SK-N-SH (cell line): ENCODE measurements around the gene SYNGR1. TPM values are rescaled to one million over a fixed set of nuclear protein-coding genes. Genes with fewer than 3 reads are reported as not detected.

Source experiments
- CTCF ChIA-PET: fragments of 300-600, 350-600 bp; formaldehyde crosslinking; extraction: SDS; loops from one replicate; lab custom pipeline; 2021; lab: Yijun Ruan, JAX
- POLR2A ChIA-PET: fragments of 350-600 bp; sonication (Branson Sonifier 250); formaldehyde crosslinking; extraction: SDS; loops from one replicate; lab custom pipeline; 2020; ENCODE audit warnings: antibody characterized with exemption, inconsistent platforms; lab: Yijun Ruan, JAX
- DNase-seq: peaks from one replicate; pipeline ENCODE4 v3.0.0; 2012
- H2AFZ ChIP-seq: fragments of 200-600 bp; sonication (generic); 2 replicates; pipeline ENCODE4 v1.8.1; 2016; ENCODE audit warnings: antibody characterized with exemption, mild to moderate bottlenecking, low read depth
- H3F3A ChIP-seq: fragments of 200-600 bp; sonication (generic); replicated peaks from 2 replicates; pipeline ENCODE3; 2016; ENCODE audit warnings: antibody characterized with exemption, mild to moderate bottlenecking; ENCODE audit not compliant: insufficient read depth
- H3K27ac ChIP-seq, 2 experiments: fragments of 200-500 bp in 1 of 2; fragments of 200-600 bp in 1 of 2; sonication (Bioruptor generic) in 1 of 2; sonication (generic), shearing (Covaris generic) in 1 of 2; 2 replicates each; pipeline versions ENCODE4 v1.5.1 to v1.6.1; 2014 to 2016; ENCODE audit warnings: low read depth in 2 of 2, inconsistent platforms in 1 of 2, low read length in 1 of 2, mild to moderate bottlenecking in 1 of 2, mixed read lengths in 1 of 2
- H3K27me3 ChIP-seq: fragments of 200-600 bp; sonication (generic), shearing (Covaris generic); 2 replicates; pipeline ENCODE4 v1.6.1; 2016; ENCODE audit warnings: mixed run types; ENCODE audit not compliant: insufficient read depth
- H3K36me3 ChIP-seq, 2 experiments: fragments of 200-500 bp in 1 of 2; fragments of 200-600 bp in 1 of 2; sonication (Bioruptor generic) in 1 of 2; sonication (generic) in 1 of 2; replicated peaks in 1 of 2; 2 replicates each; pipeline versions ENCODE3 to v1.5.1; 2014 to 2016; ENCODE audit warnings: low read length in 1 of 2, mild to moderate bottlenecking in 1 of 2; ENCODE audit not compliant: insufficient read depth in 2 of 2, control insufficient read depth in 1 of 2
- H3K4me1 ChIP-seq, 2 experiments: fragments of 200-500 bp in 1 of 2; fragments of 200-600 bp in 1 of 2; sonication (Bioruptor generic) in 1 of 2; sonication (generic), shearing (Covaris generic) in 1 of 2; 2 replicates each; pipeline versions ENCODE4 v1.5.1 to v1.6.1; 2014 to 2016; ENCODE audit warnings: low read depth in 1 of 2, low read length in 1 of 2, mixed run types in 1 of 2; ENCODE audit not compliant: insufficient read depth in 2 of 2, control insufficient read depth in 1 of 2
- H3K4me2 ChIP-seq: fragments of 200-600 bp; sonication (generic), shearing (Covaris generic); 2 replicates; pipeline ENCODE4 v1.6.1; 2017; ENCODE audit warnings: mixed run types
- H3K4me3 ChIP-seq, 2 experiments: fragments of 200-500 bp in 1 of 2; fragments of 200-600 bp in 1 of 2; sonication (Bioruptor generic) in 1 of 2; sonication (generic), shearing (Covaris generic) in 1 of 2; 2 replicates each; pipeline versions ENCODE4 v1.5.1 to v1.8.1; 2014 to 2016; ENCODE audit warnings: low read depth in 2 of 2, inconsistent platforms in 1 of 2, low read length in 1 of 2, mild to moderate bottlenecking in 1 of 2, mixed read lengths in 1 of 2, moderate library complexity in 1 of 2
- H3K79me2 ChIP-seq: fragments of 200-600 bp; sonication (generic); 2 replicates; pipeline ENCODE4 v1.8.1; 2017; ENCODE audit warnings: mild to moderate bottlenecking; ENCODE audit not compliant: insufficient read depth
- H3K9ac ChIP-seq: fragments of 200-600 bp; sonication (generic); 2 replicates; pipeline ENCODE4 v1.6.1; 2017; ENCODE audit warnings: mixed run types
- H3K9me2 ChIP-seq: fragments of 200-600 bp; sonication (generic); 2 replicates; pipeline ENCODE4 v1.6.1; 2017; ENCODE audit warnings: mixed run types
- H3K9me3 ChIP-seq: fragments of 200-600 bp; sonication (generic); 2 replicates; pipeline ENCODE4 v1.6.1; 2017; ENCODE audit warnings: mixed run types, mild to moderate bottlenecking, moderate library complexity
- H4K20me1 ChIP-seq: fragments of 200-600 bp; sonication (generic); 2 replicates; pipeline ENCODE4 v1.6.1; 2017; ENCODE audit warnings: mild to moderate bottlenecking, mixed run types; ENCODE audit not compliant: insufficient read depth
- EP300 ChIP-seq, 2 experiments: IDR thresholded peaks; 2 replicates each; pipeline versions ENCODE4 v1.4.0 to v1.6.1; 2012; ENCODE audit warnings: borderline replicate concordance in 1 of 2, low read depth in 1 of 2, low read length in 1 of 2
- MXI1 ChIP-seq: IDR thresholded peaks from 2 replicates; pipeline ENCODE4 v1.6.1; 2012; ENCODE audit warnings: mild to moderate bottlenecking, low read depth, low read length, improper control_type of control experiment
- RFX5 ChIP-seq: IDR thresholded peaks from 2 replicates; pipeline ENCODE4 v1.6.1; 2012; ENCODE audit warnings: mild to moderate bottlenecking, improper control_type of control experiment, low read length
- WGBS: methylation state at CpG from one replicate; pipeline ENCODE4 v1.1.6; 2017; ENCODE audit warnings: low lambda C conversion rate; 5-methylcytosine and 5-hydroxymethylcytosine counted together
- polyA plus RNA-seq, 3 experiments: library from polyadenylated mRNA; depleted of rRNA; stranded (reverse); fragments of >200 nt; gene quantifications; 2 replicates each; pipeline ENCODE4 v1.2.3, GENCODE V29; 2012
- TF ChIP-seq, protein P1 (sequence below): IDR thresholded peaks from 2 replicates; pipeline ENCODE4 v1.4.0; 2012; ENCODE audit warnings: low read depth, borderline replicate concordance
- TF ChIP-seq, protein P2 (sequence below): IDR thresholded peaks from 2 replicates; pipeline ENCODE4 v1.4.0; 2012; ENCODE audit warnings: low read depth, borderline replicate concordance
- TF ChIP-seq, protein P3 (sequence below): IDR thresholded peaks from 2 replicates; pipeline ENCODE4 v1.4.0; 2012; ENCODE audit warnings: low read depth
- TF ChIP-seq, protein P4 (sequence below): IDR thresholded peaks from 2 replicates; pipeline ENCODE4; 2012
- TF ChIP-seq, protein P5 (sequence below): fragments of 200-600 bp; sonication (generic); IDR thresholded peaks from 2 replicates; pipeline ENCODE4 v1.6.1; 2017; ENCODE audit warnings: antibody characterized with exemption, mild to moderate bottlenecking, moderate library complexity

Gene SYNGR1
- polyA plus RNA-seq, 1 of the 3 experiments (the other 2 are of a cell fraction) = 18.7 TPM

GRCh38 chr22:39353346-39353745, 3.6 kb downstream of the SYNGR1 start:
- H2AFZ ChIP-seq = no peak overlapping the region
- CTCF ChIA-PET = interaction anchor here (0.6 to 0.7 kb wide), 2 partner anchors 46 to 154 kb away, joined by 3 read pairs; partner anchors contain the start of gene TAB1

More at GRCh38 chr22:39353346-39353745, 3.6 kb downstream of the SYNGR1 start:
- Histone ChIP-seq H3K36me3 (no peaks in the 10 kb centered on the region), H3K4me3 (no peak overlapping the region), H3F3A (no peaks in the 10 kb centered on the region), H3K27ac (no peak overlapping the region), H3K9ac (no peak overlapping the region), H3K9me2 (no peaks in the 10 kb centered on the region), H3K9me3 (no peaks in the 10 kb centered on the region), H4K20me1 (no peaks in the 10 kb centered on the region), H3K27me3 (no peaks in the 10 kb centered on the region), H3K4me2 (no peak overlapping the region), H3K4me1 (peaks cover 0 to 13% of the 10 kb centered on the region in 2 experiments; a peak in 1 of 4 replicates), H3K79me2 (no peaks in the 10 kb centered on the region)
- 83% methylated on average over 7 of the region's 9 CpGs for WGBS
- TF ChIP-seq, protein P1, sequence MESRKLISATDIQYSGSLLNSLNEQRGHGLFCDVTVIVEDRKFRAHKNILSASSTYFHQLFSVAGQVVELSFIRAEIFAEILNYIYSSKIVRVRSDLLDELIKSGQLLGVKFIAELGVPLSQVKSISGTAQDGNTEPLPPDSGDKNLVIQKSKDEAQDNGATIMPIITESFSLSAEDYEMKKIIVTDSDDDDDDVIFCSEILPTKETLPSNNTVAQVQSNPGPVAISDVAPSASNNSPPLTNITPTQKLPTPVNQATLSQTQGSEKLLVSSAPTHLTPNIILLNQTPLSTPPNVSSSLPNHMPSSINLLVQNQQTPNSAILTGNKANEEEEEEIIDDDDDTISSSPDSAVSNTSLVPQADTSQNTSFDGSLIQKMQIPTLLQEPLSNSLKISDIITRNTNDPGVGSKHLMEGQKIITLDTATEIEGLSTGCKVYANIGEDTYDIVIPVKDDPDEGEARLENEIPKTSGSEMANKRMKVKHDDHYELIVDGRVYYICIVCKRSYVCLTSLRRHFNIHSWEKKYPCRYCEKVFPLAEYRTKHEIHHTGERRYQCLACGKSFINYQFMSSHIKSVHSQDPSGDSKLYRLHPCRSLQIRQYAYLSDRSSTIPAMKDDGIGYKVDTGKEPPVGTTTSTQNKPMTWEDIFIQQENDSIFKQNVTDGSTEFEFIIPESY = no peak
- TF ChIP-seq, protein P2, sequence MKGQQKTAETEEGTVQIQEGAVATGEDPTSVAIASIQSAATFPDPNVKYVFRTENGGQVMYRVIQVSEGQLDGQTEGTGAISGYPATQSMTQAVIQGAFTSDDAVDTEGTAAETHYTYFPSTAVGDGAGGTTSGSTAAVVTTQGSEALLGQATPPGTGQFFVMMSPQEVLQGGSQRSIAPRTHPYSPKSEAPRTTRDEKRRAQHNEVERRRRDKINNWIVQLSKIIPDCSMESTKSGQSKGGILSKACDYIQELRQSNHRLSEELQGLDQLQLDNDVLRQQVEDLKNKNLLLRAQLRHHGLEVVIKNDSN = no peak
- TF ChIP-seq, protein P3, sequence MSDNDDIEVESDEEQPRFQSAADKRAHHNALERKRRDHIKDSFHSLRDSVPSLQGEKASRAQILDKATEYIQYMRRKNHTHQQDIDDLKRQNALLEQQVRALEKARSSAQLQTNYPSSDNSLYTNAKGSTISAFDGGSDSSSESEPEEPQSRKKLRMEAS = no peak
- TF ChIP-seq EP300 (IDR thresholded peaks at IDR 0.05; ENCODE audit: borderline replicate concordance in 1 of 2, low read depth in 1 of 2, low read length in 1 of 2) (no peak), MXI1 (no peak), RFX5 (no peak)
- TF ChIP-seq, protein P4, sequence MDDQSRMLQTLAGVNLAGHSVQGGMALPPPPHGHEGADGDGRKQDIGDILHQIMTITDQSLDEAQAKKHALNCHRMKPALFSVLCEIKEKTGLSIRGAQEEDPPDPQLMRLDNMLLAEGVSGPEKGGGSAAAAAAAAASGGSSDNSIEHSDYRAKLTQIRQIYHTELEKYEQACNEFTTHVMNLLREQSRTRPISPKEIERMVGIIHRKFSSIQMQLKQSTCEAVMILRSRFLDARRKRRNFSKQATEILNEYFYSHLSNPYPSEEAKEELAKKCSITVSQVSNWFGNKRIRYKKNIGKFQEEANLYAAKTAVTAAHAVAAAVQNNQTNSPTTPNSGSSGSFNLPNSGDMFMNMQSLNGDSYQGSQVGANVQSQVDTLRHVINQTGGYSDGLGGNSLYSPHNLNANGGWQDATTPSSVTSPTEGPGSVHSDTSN = no peak
- TF ChIP-seq, protein P5, sequence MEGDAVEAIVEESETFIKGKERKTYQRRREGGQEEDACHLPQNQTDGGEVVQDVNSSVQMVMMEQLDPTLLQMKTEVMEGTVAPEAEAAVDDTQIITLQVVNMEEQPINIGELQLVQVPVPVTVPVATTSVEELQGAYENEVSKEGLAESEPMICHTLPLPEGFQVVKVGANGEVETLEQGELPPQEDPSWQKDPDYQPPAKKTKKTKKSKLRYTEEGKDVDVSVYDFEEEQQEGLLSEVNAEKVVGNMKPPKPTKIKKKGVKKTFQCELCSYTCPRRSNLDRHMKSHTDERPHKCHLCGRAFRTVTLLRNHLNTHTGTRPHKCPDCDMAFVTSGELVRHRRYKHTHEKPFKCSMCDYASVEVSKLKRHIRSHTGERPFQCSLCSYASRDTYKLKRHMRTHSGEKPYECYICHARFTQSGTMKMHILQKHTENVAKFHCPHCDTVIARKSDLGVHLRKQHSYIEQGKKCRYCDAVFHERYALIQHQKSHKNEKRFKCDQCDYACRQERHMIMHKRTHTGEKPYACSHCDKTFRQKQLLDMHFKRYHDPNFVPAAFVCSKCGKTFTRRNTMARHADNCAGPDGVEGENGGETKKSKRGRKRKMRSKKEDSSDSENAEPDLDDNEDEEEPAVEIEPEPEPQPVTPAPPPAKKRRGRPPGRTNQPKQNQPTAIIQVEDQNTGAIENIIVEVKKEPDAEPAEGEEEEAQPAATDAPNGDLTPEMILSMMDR = no peak
- POLR2A ChIA-PET = no interaction called here
- no peak for DNase-seq
